Esophagus muscularis mucosa (tissue), 4 donors: ENCODE data around the gene IFNL1.

Experiments used
- EP300 ChIP-seq: sonication (generic); formaldehyde crosslinking; IDR thresholded peaks from one replicate; pipeline ENCODE4 v1.6.1; 2017; ENCODE audit warnings: antibody characterized with exemption
- POLR2A ChIP-seq: fragments of 450-650 bp; IDR thresholded peaks from one replicate; pipeline ENCODE4 v1.6.1; 2017; ENCODE audit warnings: antibody characterized with exemption, moderate library complexity, mild to moderate bottlenecking, low read depth
- POLR2AphosphoS5 ChIP-seq, 2 donors: sonication (generic); formaldehyde crosslinking; IDR thresholded peaks; one replicate each; pipeline ENCODE4 v1.6.1; 2017; ENCODE audit warnings: antibody characterized with exemption in 2 of 2
- TF ChIP-seq, protein P1 (sequence below), 3 experiments: fragments of 200-600 bp in 2 of 3; fragments of 450-650 bp in 1 of 3; sonication (generic) in 2 of 3; IDR thresholded peaks; one replicate each; pipeline ENCODE4 v1.5.1; 2017 to 2019; ENCODE audit warnings: antibody characterized with exemption in 3 of 3, mild to moderate bottlenecking in 2 of 3, moderate library complexity in 1 of 3

DNA sequence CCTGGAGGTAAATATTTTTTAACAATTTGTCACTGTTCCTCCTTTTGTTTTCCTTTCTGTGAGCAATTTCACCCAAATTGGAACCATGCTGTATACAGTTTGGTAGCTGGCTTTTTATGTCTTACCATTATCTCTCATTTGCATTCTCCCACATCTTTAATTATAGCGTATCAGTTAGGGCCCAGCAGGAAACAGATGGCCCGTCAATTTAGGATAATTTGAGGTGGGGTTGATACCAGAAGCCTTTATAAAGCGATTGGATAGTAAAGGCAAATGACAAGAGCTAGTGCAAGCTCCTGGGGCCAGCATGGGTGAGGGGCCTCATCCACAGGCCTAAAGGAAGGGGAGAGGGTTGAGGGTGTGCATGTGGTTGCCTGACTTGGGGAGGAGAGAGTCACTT is 43.7 kb upstream of the IFNL1 start:
- TF ChIP-seq, protein P1, sequence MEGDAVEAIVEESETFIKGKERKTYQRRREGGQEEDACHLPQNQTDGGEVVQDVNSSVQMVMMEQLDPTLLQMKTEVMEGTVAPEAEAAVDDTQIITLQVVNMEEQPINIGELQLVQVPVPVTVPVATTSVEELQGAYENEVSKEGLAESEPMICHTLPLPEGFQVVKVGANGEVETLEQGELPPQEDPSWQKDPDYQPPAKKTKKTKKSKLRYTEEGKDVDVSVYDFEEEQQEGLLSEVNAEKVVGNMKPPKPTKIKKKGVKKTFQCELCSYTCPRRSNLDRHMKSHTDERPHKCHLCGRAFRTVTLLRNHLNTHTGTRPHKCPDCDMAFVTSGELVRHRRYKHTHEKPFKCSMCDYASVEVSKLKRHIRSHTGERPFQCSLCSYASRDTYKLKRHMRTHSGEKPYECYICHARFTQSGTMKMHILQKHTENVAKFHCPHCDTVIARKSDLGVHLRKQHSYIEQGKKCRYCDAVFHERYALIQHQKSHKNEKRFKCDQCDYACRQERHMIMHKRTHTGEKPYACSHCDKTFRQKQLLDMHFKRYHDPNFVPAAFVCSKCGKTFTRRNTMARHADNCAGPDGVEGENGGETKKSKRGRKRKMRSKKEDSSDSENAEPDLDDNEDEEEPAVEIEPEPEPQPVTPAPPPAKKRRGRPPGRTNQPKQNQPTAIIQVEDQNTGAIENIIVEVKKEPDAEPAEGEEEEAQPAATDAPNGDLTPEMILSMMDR (IDR thresholded peaks at IDR 0.05) = no peak
- TF ChIP-seq POLR2A (no peak), POLR2AphosphoS5 (IDR thresholded peaks at IDR 0.05) (no peak), EP300 (no peak)
